OCI-LY1 (cell line): ENCODE results near the gene S100A11.

ENCODE experiments used
- H2AFZ ChIP-seq: fragments of 200-600 bp; sonication (generic), shearing (Covaris generic); 2 replicates; pipeline ENCODE4 v1.6.0; 2014; ENCODE audit warnings: antibody characterized with exemption, mild to moderate bottlenecking, low read length
- H3F3A ChIP-seq: fragments of 200-600 bp; sonication (generic), shearing (Covaris generic); 2 replicates; pipeline ENCODE4 v1.6.0; 2014; ENCODE audit warnings: mild to moderate bottlenecking, antibody characterized with exemption, low read length, moderate library complexity; ENCODE audit not compliant: insufficient read depth
- H3K27ac ChIP-seq: fragments of 200-600 bp; sonication (generic); 2 replicates; pipeline ENCODE4 v1.5.1; 2014; ENCODE audit warnings: low read length, mixed run types, mild to moderate bottlenecking, low read depth; ENCODE audit not compliant: poor library complexity, severe bottlenecking
- H3K27me3 ChIP-seq: fragments of 200-600 bp; sonication (generic); 2 replicates; pipeline ENCODE4 v1.6.0; 2014; ENCODE audit warnings: antibody characterized with exemption, mild to moderate bottlenecking, low read length, moderate library complexity; ENCODE audit not compliant: insufficient read depth
- H3K36me3 ChIP-seq: fragments of 200-600 bp; sonication (generic); 2 replicates; pipeline ENCODE4 v1.6.1; 2014; ENCODE audit warnings: mild to moderate bottlenecking, antibody characterized with exemption, low read length, moderate library complexity, mixed read lengths; ENCODE audit not compliant: insufficient read depth
- H3K4me1 ChIP-seq: fragments of 200-600 bp; sonication (generic); 2 replicates; pipeline ENCODE4 v1.5.1; 2014; ENCODE audit warnings: mild to moderate bottlenecking, low read length, moderate library complexity; ENCODE audit not compliant: insufficient read depth, severe bottlenecking
- H3K4me2 ChIP-seq: fragments of 200-600 bp; sonication (generic), shearing (Covaris generic); 2 replicates; pipeline ENCODE4 v1.6.1; 2014; ENCODE audit warnings: low read length
- H3K4me3 ChIP-seq: fragments of 200-600 bp; sonication (generic); 2 replicates; pipeline ENCODE4 v1.5.1; 2014; ENCODE audit warnings: low read length, low read depth, mild to moderate bottlenecking, mixed read lengths; ENCODE audit not compliant: poor library complexity, severe bottlenecking
- H3K79me2 ChIP-seq: fragments of 200-600 bp; shearing (Covaris generic); 2 replicates; pipeline ENCODE4 v1.6.1; 2016; ENCODE audit warnings: mixed run types, low read length, mixed read lengths; ENCODE audit not compliant: insufficient read depth
- H3K9ac ChIP-seq: fragments of 200-600 bp; sonication (generic), shearing (Covaris generic); 2 replicates; pipeline ENCODE4 v1.6.1; 2014; ENCODE audit warnings: mild to moderate bottlenecking, low read length, mixed read lengths
- H3K9me2 ChIP-seq: fragments of 200-600 bp; sonication (generic), shearing (Covaris generic); 2 replicates; pipeline ENCODE4 v1.6.1; 2014; ENCODE audit warnings: low read depth, mild to moderate bottlenecking, low read length, mixed read lengths
- H3K9me3 ChIP-seq: fragments of 200-600 bp; shearing (Covaris generic); 2 replicates; pipeline ENCODE4 v1.6.1; 2014; ENCODE audit warnings: low read length, mixed read lengths
- H4K20me1 ChIP-seq: fragments of 200-600 bp; sonication (generic), shearing (Covaris generic); 2 replicates; pipeline ENCODE4 v1.6.0; 2016; ENCODE audit warnings: mild to moderate bottlenecking, low read length; ENCODE audit not compliant: insufficient read depth
- CTCF ChIP-seq: fragments of 200-600 bp; sonication (generic), shearing (Covaris generic); IDR thresholded peaks from 2 replicates; pipeline ENCODE4 v1.5.1; 2017; ENCODE audit warnings: mild to moderate bottlenecking, antibody characterized with exemption, low read length, moderate library complexity, mixed read lengths
- EZH2 ChIP-seq: fragments of 200-600 bp; sonication (generic), shearing (Covaris generic); IDR thresholded peaks from 2 replicates; pipeline ENCODE4 v1.8.0; 2017; ENCODE audit warnings: borderline replicate concordance, mixed run types, mild to moderate bottlenecking, antibody characterized with exemption, low read length, moderate library complexity, mixed read lengths

Gene S100A11

GRCh38 chr1:152042030-152042429 is 5.2 kb upstream of the S100A11 start:
- H3F3A ChIP-seq: no peaks in the 10 kb centered on the region
- no peak overlapping the region for H3K9ac ChIP-seq
- H3K79me2 ChIP-seq: no peaks in the 10 kb centered on the region
- H2AFZ ChIP-seq: no peak overlapping the region
- H3K4me1 ChIP-seq: peaks cover 10% of the 10 kb centered on the region
- H3K27ac ChIP-seq: no peak overlapping the region
- no peaks in the 10 kb centered on the region for H3K9me2 ChIP-seq
- H3K4me3 ChIP-seq: no peak overlapping the region
- H3K36me3 ChIP-seq: no peaks in the 10 kb centered on the region
- TF ChIP-seq EZH2: no peak
- no peak for TF ChIP-seq CTCF
- H3K4me2 ChIP-seq: no peak overlapping the region
- H3K27me3 ChIP-seq: no peaks in the 10 kb centered on the region
- no peaks in the 10 kb centered on the region for H3K9me3 ChIP-seq
- H4K20me1 ChIP-seq: no peaks in the 10 kb centered on the region

GRCh38 chr1:152039886-152040285 is 3.1 kb upstream of the S100A11 start:
- no peak overlapping the region for H3K27ac ChIP-seq
- no peak overlapping the region for H3K4me2 ChIP-seq
- TF ChIP-seq CTCF (no peak), EZH2 (no peak)
- H3K9me2 ChIP-seq: no peaks in the 10 kb centered on the region
- H3K9me3 ChIP-seq: no peaks in the 10 kb centered on the region
- H3K27me3 ChIP-seq: no peaks in the 10 kb centered on the region
- no peak overlapping the region for H2AFZ ChIP-seq
- no peak overlapping the region for H3K9ac ChIP-seq
- H3K4me3 ChIP-seq: no peak overlapping the region
- no peaks in the 10 kb centered on the region for H3K79me2 ChIP-seq
- peaks cover 31% of the 10 kb centered on the region for H3K4me1 ChIP-seq
- no peaks in the 10 kb centered on the region for H4K20me1 ChIP-seq
- no peaks in the 10 kb centered on the region for H3K36me3 ChIP-seq
- no peaks in the 10 kb centered on the region for H3F3A ChIP-seq

- H3K4me3 ChIP-seq: no peak overlapping the region
- H3F3A ChIP-seq: no peaks in the 10 kb centered on the region
- no peak overlapping the region for H2AFZ ChIP-seq
- H3K27me3 ChIP-seq: no peaks in the 10 kb centered on the region
- no peaks in the 10 kb centered on the region for H3K79me2 ChIP-seq
- H3K9ac ChIP-seq: no peak overlapping the region
- no peaks in the 10 kb centered on the region for H4K20me1 ChIP-seq
- H3K4me2 ChIP-seq: no peak overlapping the region
- no peaks in the 10 kb centered on the region for H3K36me3 ChIP-seq
- peaks cover 35% of the 10 kb centered on the region for H3K4me1 ChIP-seq
- no peak for TF ChIP-seq CTCF
- no peak for TF ChIP-seq EZH2
- H3K27ac ChIP-seq: no peak overlapping the region
- H3K9me3 ChIP-seq: no peaks in the 10 kb centered on the region
- H3K9me2 ChIP-seq: no peaks in the 10 kb centered on the region
These were observed 2.7 kb upstream of the S100A11 start for GRCh38 chr1:152039461-152039860.
